Limb (tissue), 2 donors: ENCODE data around the gene FEZF2.

Experiments used
- DNase-seq, 2 donors: peaks; one replicate each; pipeline ENCODE4 v3.0.0-alpha.2; 2016; ENCODE audit errors: extremely low spot score in 2 of 2

FEZF2 gene

GRCh38 chr3:62373714-62374333, 474 bp upstream of the FEZF2 start:
- DNase-seq, result no peak

GRCh38 chr3:62372621-62373041, 719 bp downstream of the FEZF2 start:
- DNase-seq, result no peak

GRCh38 chr3:62371720-62372591, 1.4 kb downstream of the FEZF2 start:
- DNase-seq, result peak in 1 of 2 donors; percentile 40

- peak in 1 of 2 donors; percentile 50 for DNase-seq
These were observed 2.3 kb downstream of the FEZF2 start for GRCh38 chr3:62370858-62371719.

GRCh38 chr3:62370112-62370857, 3.1 kb downstream of the FEZF2 start:
- peak in 1 of 2 donors; percentile 55 for DNase-seq

- no peak for DNase-seq
These were observed 3.9 kb downstream of the FEZF2 start for GRCh38 chr3:62369476-62369743.

- DNase-seq, result peak in 1 of 2 donors; percentile 41
These were observed 4.5 kb downstream of the FEZF2 start for GRCh38 chr3:62368705-62369475.

- DNase-seq, result no peak
These were observed 5.1 kb downstream of the FEZF2 start for GRCh38 chr3:62368290-62368704.

- DNase-seq, result no peak
These were observed 5.6 kb downstream of the FEZF2 start for GRCh38 chr3:62367763-62368195.

- DNase-seq, result no peak
These were observed 7.2 kb downstream of the FEZF2 start for GRCh38 chr3:62366126-62366484.

- DNase-seq, result no peak
These were observed 7.8 kb downstream of the FEZF2 start for GRCh38 chr3:62365391-62366125.

GRCh38 chr3:62364191-62364590, 9.2 kb downstream of the FEZF2 start:
- DNase-seq, result no peak

GRCh38 chr3:62363275-62363674, 10.1 kb downstream of the FEZF2 start:
- no peak for DNase-seq

- no peak for DNase-seq
These were observed 11.5 kb downstream of the FEZF2 start for GRCh38 chr3:62361824-62362223.

GRCh38 chr3:62361261-62361660, 12.1 kb downstream of the FEZF2 start:
- no peak for DNase-seq

- DNase-seq, result no peak
These were observed 13.8 kb downstream of the FEZF2 start for GRCh38 chr3:62359531-62359930.

GRCh38 chr3:62356356-62356755, 17.0 kb downstream of the FEZF2 start:
- no peak for DNase-seq

GRCh38 chr3:62355703-62356102, 17.6 kb downstream of the FEZF2 start:
- no peak for DNase-seq

- DNase-seq, result no peak
These were observed 29.6 kb downstream of the FEZF2 start for GRCh38 chr3:62343755-62344154.

GRCh38 chr3:62335196-62335595, 38.2 kb downstream of the FEZF2 start:
- no peak for DNase-seq
